GM21717 (cell line): ENCODE results near the gene PRRT2.
"Not testable (repeated sequence)": the region's sequence is repeated elsewhere in the genome, so short reads cannot be mapped to it uniquely, and the experiment has no call there.

Source experiments
- ATAC-seq: cut with Tn5 transposase; IDR thresholded peaks from one replicate; pipeline ENCODE4 v1.9.1; 2021; ENCODE audit warnings: mild to moderate bottlenecking, moderate library complexity; ENCODE audit not compliant: unreplicated experiment

PRRT2 gene

GRCh38 chr16:29831490-29831889 lies 19.5 kb downstream of the PRRT2 start:
- ATAC-seq = no peak

- not testable (repeated sequence) for ATAC-seq
Observed at GRCh38 chr16:29833219-29833618, 21.2 kb downstream of the PRRT2 start.

GRCh38 chr16:29834079-29834478 lies 22.1 kb downstream of the PRRT2 start:
- no peak for ATAC-seq

- no peak for ATAC-seq
Observed at GRCh38 chr16:29835926-29836325, 23.9 kb downstream of the PRRT2 start.

GRCh38 chr16:29836623-29837022 lies 24.6 kb downstream of the PRRT2 start:
- no peak for ATAC-seq

GRCh38 chr16:29837841-29838240 lies 25.8 kb downstream of the PRRT2 start:
- ATAC-seq = no peak

- no peak for ATAC-seq
Observed at GRCh38 chr16:29839822-29840221, 27.8 kb downstream of the PRRT2 start.

- no peak for ATAC-seq
Observed at GRCh38 chr16:29840240-29840639, 28.2 kb downstream of the PRRT2 start.

GRCh38 chr16:29841631-29842030 lies 29.6 kb downstream of the PRRT2 start:
- ATAC-seq = no peak

- ATAC-seq = no peak
Observed at GRCh38 chr16:29842732-29843346, 30.8 kb downstream of the PRRT2 start.

- ATAC-seq = no peak
Observed at GRCh38 chr16:29843931-29844330, 31.9 kb downstream of the PRRT2 start.

GRCh38 chr16:29844575-29845331 lies 32.8 kb downstream of the PRRT2 start:
- no peak for ATAC-seq

GRCh38 chr16:29845656-29846055 lies 33.7 kb downstream of the PRRT2 start:
- ATAC-seq = no peak

- no peak for ATAC-seq
Observed at GRCh38 chr16:29848420-29849297, 36.7 kb downstream of the PRRT2 start.

- no peak for ATAC-seq
Observed at GRCh38 chr16:29849505-29849904, 37.5 kb downstream of the PRRT2 start.

GRCh38 chr16:29850998-29851397 lies 39.0 kb downstream of the PRRT2 start:
- no peak for ATAC-seq

- ATAC-seq = no peak
Observed at GRCh38 chr16:29852654-29853053, 40.7 kb downstream of the PRRT2 start.

- no peak for ATAC-seq
Observed at GRCh38 chr16:29854520-29855100, 42.6 kb downstream of the PRRT2 start.

- no peak for ATAC-seq
Observed at GRCh38 chr16:29857133-29857760, 45.3 kb downstream of the PRRT2 start.

GRCh38 chr16:29858149-29858849 lies 46.3 kb downstream of the PRRT2 start:
- ATAC-seq = no peak
